Measurements from ENCODE around the gene TUBGCP5. TPM values are rescaled to one million over a fixed set of nuclear protein-coding genes. Genes with fewer than 3 reads are reported as not detected.
A peak's percentile ranks its signal among the peaks of the same experiment; 100 is the strongest.

The TUBGCP5 gene
- total and polyA plus RNA-seq, 2 of the 4 experiments (the other 2 are of a cell fraction), result 13.0 to 19.4 TPM

DNA sequence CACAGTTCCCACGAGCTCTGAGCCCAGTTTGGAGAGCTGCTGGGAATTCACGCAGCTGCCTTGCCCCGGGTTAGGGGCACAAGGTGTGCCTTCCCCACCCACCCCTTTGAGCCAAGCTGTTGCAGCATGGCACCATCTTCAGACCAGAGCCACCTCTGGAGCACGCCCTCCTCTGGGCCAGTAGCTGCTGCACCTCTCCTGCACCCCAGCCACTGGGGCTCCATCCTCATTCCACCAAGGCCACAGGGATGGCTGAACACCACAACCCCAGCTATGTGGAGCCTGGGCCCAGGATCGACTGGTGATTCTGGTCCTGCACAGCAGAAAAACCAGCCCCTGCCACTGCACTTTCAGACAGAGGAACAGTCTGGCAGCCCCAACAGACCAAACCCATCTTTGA lies 25.7 kb downstream of the TUBGCP5 start:
- Histone ChIP-seq H2AFZ (replicated peaks; ENCODE audit: low read length, poor library complexity) (no peak overlapping the region), H3K14ac (replicated peaks; ENCODE audit: low read depth, low read length) (no peak overlapping the region), H3K18ac (ENCODE audit: low read depth, low read length) (no peak overlapping the region), H3K4ac (ENCODE audit: low read depth, low read length) (no peak overlapping the region), H3K36me3 (ENCODE audit: control insufficient read depth, insufficient read depth, low read length) (peaks cover 34% of the 10 kb centered on the region), H3K27me3 (ENCODE audit: control insufficient read depth, insufficient read depth, low read length) (no peaks in the 10 kb centered on the region), H3K79me1 (ENCODE audit: low read depth in 1 of 2, low read length in 2 of 2) (peaks cover 0 to 5% of the 10 kb centered on the region in 2 experiments; a peak in 1 of 4 replicates), H3K9me3 (ENCODE audit: control insufficient read depth, insufficient read depth, low read length) (no peaks in the 10 kb centered on the region), H2AK5ac (ENCODE audit: low read depth, low read length) (no peak overlapping the region), H2BK120ac (ENCODE audit: low read depth, low read length) (no peak overlapping the region), H3K9me1 (ENCODE audit: insufficient read depth, low read length) (no peaks in the 10 kb centered on the region; the same call in 1 of the 2 replicates), H2BK20ac (ENCODE audit: low read depth, low read length) (no peak overlapping the region), H3K4me3 (ENCODE audit: insufficient read depth, low read depth, low read length) (no peak overlapping the region), H2AK9ac (replicated peaks; ENCODE audit: low read depth, low read length, poor library complexity) (peak overlapping the region; percentile 61), H4K8ac (ENCODE audit: low read depth in 2 of 2, low read length in 2 of 2) (no peak overlapping the region), H4K20me1 (ENCODE audit: insufficient read depth, low read length) (no peaks in the 10 kb centered on the region), H3K27ac (ENCODE audit: insufficient read depth, low read length) (no peak overlapping the region), H3K4me2 (ENCODE audit: low read depth, low read length) (no peak overlapping the region), H3K4me1 (ENCODE audit: control insufficient read depth, insufficient read depth, low read length) (no peaks in the 10 kb centered on the region), H3K9ac (ENCODE audit: low read depth, low read length) (no peak overlapping the region), H2BK15ac (ENCODE audit: low read depth, low read length) (no peak overlapping the region), H3K23ac (ENCODE audit: low read depth, low read length) (no peak overlapping the region), H3K56ac (ENCODE audit: extremely low read depth, insufficient read depth, low read length) (no peak overlapping the region), H2BK5ac (ENCODE audit: low read depth, low read length, poor library complexity, severe bottlenecking) (no peak overlapping the region), H4K5ac (ENCODE audit: low read depth, low read length) (no peak overlapping the region), H4K91ac (ENCODE audit: insufficient read depth, low read depth, low read length) (no peak overlapping the region)
- POLR2A ChIA-PET (ENCODE audit: unreplicated experiment), result no interaction called here
- DNase-seq (no peak), ATAC-seq (ENCODE audit: low read depth) (no peak)
- WGBS, 2 experiments (ENCODE audit: extremely low coverage in 2 of 2, insufficient read length in 1 of 2), result 81% methylated on average over 2 of the region's 5 CpGs; no CpG with 5 or more reads in 1 of the 2 experiments
- dilution Hi-C loops (cut with HindIII; ENCODE audit: low sequenced_read_pairs, unreplicated experiment) (no loop called here), intact Hi-C loops (cut with micrococcal nuclease) (no loop called here), in situ Hi-C loops (cut with MboI; ENCODE audit: low sequenced_read_pairs) (no loop called here)
- no TSS peak for BruUV-seq (replicated peaks)
- CTCF ChIA-PET, result no interaction called here
- TF ChIP-seq MXI1 (IDR thresholded peaks at IDR 0.05; ENCODE audit: borderline replicate concordance, low read depth, low read length) (no peak), POLR2A (IDR thresholded peaks at IDR 0.05; ENCODE audit: low read depth, low read length) (no peak), CHD1 (IDR thresholded peaks at IDR 0.05; ENCODE audit: low read depth, low read length) (no peak), FOS (IDR thresholded peaks at IDR 0.05; ENCODE audit: low read depth, low read length) (no peak), MAZ (IDR thresholded peaks at IDR 0.05; ENCODE audit: borderline replicate concordance, low read depth, low read length) (no peak), BHLHE40 (IDR thresholded peaks at IDR 0.05; ENCODE audit: low read depth, low read length) (no peak), NFE2L2 (IDR thresholded peaks at IDR 0.05; ENCODE audit: low read depth, low read length) (no peak), RAD21 (IDR thresholded peaks at IDR 0.05; ENCODE audit: low read length) (no peak), RCOR1 (IDR thresholded peaks at IDR 0.05; ENCODE audit: insufficient replicate concordance, low read length) (no peak), RFX5 (IDR thresholded peaks at IDR 0.05; ENCODE audit: low read depth, low read length) (no peak), SMC3 (IDR thresholded peaks at IDR 0.05; ENCODE audit: low read depth, low read length) (no peak), MAFK (IDR thresholded peaks at IDR 0.05; ENCODE audit: low read depth, low read length) (no peak), CEBPB (IDR thresholded peaks at IDR 0.05; ENCODE audit: low read depth, low read length) (no peak)
- TF ChIP-seq, protein P1, sequence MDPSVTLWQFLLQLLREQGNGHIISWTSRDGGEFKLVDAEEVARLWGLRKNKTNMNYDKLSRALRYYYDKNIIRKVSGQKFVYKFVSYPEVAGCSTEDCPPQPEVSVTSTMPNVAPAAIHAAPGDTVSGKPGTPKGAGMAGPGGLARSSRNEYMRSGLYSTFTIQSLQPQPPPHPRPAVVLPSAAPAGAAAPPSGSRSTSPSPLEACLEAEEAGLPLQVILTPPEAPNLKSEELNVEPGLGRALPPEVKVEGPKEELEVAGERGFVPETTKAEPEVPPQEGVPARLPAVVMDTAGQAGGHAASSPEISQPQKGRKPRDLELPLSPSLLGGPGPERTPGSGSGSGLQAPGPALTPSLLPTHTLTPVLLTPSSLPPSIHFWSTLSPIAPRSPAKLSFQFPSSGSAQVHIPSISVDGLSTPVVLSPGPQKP (IDR thresholded peaks at IDR 0.05; ENCODE audit: borderline replicate concordance, low read depth, low read length), result no peak
- TF ChIP-seq, protein P2, sequence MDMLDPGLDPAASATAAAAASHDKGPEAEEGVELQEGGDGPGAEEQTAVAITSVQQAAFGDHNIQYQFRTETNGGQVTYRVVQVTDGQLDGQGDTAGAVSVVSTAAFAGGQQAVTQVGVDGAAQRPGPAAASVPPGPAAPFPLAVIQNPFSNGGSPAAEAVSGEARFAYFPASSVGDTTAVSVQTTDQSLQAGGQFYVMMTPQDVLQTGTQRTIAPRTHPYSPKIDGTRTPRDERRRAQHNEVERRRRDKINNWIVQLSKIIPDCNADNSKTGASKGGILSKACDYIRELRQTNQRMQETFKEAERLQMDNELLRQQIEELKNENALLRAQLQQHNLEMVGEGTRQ (IDR thresholded peaks at IDR 0.05; ENCODE audit: low read depth, low read length), result no peak
- TF ChIP-seq, protein P3, sequence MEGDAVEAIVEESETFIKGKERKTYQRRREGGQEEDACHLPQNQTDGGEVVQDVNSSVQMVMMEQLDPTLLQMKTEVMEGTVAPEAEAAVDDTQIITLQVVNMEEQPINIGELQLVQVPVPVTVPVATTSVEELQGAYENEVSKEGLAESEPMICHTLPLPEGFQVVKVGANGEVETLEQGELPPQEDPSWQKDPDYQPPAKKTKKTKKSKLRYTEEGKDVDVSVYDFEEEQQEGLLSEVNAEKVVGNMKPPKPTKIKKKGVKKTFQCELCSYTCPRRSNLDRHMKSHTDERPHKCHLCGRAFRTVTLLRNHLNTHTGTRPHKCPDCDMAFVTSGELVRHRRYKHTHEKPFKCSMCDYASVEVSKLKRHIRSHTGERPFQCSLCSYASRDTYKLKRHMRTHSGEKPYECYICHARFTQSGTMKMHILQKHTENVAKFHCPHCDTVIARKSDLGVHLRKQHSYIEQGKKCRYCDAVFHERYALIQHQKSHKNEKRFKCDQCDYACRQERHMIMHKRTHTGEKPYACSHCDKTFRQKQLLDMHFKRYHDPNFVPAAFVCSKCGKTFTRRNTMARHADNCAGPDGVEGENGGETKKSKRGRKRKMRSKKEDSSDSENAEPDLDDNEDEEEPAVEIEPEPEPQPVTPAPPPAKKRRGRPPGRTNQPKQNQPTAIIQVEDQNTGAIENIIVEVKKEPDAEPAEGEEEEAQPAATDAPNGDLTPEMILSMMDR (conservative IDR thresholded peaks at IDR 0.05; ENCODE audit: low read depth, low read length), result no peak

Data from IMR-90 (cell line).